ENCODE measurements around the gene DNALI1.
"Not testable (repeated sequence)": the region's sequence is repeated elsewhere in the genome, so short reads cannot be mapped to it uniquely, and the experiment has no call there.

DNALI1 gene

DNA sequence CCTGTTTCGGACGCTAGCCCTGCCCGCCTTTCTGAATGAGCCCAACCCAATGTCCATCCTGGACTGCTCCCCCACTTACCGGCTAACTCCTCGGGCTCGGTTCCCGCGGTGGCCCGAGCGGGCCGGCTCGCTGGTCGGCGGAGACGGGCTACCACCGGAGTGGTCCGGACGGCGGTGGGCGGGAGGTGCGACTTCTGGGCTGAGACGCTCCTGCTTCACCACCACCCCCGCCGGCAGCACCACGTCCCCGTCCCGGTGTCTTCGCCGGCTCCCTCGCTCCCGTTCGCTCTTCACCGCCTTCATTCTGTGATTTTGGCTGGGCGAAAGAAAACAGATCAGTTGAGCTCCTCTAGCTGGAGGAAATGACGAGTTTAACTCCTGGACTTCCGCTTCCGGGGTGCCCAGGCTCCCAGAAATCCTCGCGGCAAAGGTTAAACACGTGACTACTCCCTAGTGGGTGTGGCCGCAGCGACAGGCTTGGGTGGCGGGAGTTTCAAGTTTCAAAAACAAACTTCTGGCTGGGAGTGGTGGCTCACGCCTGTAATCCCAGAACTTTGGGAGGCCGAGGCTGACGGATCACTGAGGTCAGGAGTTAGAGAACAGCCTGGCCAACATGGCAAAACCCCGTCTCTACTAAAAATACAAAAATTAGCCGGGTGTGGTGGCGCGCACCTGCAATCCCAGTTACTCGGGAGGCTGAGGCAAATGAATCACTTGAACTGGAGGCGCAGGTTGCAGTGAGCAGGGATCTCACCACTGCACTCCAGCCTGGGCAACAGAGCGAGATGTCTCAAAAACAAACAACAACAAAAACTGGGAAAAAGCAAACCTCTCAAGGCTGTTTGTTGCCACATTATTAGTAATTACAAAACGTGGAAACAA is 2.6 kb upstream of the DNALI1 start, which contains the start of gene SNIP1:
Gene SNIP1, minus strand, starts transcription at position 367 of the 882 bp plus-strand sequence. Its CDS starts 64 bp downstream, at position 303.
- DNase-seq (ENCODE audit: low read depth, low spot score): peak; percentile 80

DNA sequence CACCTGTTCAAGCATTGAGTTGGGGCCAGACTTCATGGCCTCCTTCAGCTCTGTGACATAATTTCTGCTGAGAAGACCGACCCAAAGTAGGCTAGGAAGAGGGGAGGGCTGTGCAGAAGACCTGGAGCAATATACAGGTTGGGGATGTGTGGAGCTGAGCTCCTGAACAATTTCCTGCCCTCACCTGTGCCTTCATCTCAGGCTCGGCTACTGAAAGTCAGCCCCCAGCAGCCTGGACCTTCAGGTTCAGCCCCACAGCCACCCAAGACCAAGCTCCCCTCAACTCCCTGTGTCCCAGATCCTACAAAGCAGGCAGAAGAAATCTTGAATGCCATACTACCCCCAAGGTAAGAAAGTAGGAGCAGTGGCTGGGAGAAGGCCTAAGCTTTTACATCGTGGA is 662 bp downstream of the DNALI1 start:
- no peak for DNase-seq (ENCODE audit: low read depth, low spot score)

DNA sequence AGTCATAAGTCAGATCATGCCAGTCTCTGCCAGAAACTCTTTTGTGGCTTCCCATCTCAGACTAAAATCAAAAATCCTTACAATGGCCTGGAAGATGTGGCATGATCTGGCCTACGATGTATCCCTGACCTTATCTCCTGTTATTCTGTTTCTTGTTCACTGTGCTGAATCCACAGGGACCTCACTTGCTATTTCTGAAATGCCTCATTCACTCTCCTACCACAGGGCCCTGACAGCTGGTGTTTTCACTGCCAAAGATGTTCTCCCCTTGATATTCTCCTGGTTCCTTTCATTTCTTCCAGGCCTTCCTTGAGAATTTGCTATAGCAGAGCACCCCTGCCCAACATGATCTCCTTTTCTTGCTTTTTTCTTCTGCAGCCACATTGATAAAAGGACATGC is 1.7 kb downstream of the DNALI1 start:
- DNase-seq (ENCODE audit: low read depth, low spot score): no peak

DNA sequence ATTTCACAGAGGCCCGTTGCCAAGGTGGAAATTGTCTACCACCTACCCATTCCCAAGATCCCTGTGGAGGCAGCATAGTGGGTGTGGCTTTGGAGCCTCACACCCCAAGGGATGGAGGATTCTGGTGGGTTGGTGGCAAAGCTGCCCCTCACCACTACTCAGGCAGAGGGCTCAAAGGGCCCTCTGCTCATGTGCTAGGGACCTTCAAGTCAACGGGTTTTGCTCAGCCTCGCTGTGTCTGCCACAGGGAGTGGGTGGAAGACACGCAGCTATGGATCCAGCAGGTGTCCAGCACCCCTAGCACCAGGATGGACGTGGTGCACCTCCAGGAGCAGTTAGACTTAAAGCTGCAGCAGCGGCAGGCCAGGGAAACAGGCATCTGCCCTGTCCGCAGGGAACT is 2.3 kb downstream of the DNALI1 start:
- no peak for DNase-seq (ENCODE audit: low read depth, low spot score)

DNA sequence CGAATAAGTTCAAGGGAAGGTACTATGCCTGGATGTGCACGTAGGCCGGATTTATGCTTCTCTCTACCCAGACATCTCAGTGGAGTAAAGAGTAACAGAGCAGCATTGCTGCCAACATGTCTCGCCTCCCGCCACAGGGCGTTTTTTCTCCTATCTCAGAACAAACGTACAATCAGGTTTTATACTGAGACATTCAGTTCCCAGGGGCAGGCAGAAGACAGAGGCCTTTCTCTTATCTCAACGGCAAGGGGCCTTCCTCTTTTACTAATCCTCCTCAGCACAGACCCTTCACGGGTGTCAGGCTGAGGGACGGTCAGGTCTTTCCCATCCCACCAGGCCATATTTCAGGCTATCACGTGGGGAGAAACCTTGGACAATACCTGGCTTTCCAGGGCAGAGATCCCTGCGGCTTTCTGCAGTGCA is 3.2 kb downstream of the DNALI1 start:
- not testable (repeated sequence) for DNase-seq (ENCODE audit: low read depth, low spot score)

DNA sequence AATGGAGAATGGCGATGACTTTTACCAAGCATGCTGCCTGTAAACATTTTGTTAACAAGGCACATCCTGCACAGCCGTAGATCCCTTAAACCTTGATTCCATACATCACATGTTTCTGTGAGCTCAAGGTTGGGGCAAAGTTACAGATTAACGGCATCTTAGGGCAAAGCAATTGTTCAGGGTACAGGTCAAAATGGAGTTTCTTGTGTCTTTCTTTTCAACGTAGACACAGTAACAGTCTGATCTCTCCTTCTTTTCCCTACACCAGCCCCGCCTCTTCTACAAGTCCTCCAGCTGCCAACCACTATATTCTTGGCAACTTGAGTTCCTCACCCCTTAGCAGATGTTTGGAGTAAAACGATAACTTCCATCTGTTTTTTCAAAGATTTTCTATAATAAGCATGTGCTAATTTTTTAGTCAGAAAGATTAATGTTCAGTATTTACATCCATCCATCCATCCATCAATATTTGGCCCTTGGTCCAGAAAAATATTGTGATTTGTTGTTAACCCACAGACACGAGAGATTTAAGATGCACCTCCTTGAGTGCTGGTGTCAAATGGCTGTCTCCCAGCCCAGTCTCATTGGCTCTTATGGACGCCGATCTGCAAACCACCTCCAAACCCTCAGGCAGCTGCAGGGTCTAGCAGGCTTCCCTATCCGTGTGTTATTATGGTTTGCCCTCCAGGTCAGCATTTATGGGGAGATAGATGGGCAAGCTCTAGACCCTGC is 3.8 kb downstream of the DNALI1 start:
- DNase-seq (ENCODE audit: low read depth, low spot score): no peak

DNA sequence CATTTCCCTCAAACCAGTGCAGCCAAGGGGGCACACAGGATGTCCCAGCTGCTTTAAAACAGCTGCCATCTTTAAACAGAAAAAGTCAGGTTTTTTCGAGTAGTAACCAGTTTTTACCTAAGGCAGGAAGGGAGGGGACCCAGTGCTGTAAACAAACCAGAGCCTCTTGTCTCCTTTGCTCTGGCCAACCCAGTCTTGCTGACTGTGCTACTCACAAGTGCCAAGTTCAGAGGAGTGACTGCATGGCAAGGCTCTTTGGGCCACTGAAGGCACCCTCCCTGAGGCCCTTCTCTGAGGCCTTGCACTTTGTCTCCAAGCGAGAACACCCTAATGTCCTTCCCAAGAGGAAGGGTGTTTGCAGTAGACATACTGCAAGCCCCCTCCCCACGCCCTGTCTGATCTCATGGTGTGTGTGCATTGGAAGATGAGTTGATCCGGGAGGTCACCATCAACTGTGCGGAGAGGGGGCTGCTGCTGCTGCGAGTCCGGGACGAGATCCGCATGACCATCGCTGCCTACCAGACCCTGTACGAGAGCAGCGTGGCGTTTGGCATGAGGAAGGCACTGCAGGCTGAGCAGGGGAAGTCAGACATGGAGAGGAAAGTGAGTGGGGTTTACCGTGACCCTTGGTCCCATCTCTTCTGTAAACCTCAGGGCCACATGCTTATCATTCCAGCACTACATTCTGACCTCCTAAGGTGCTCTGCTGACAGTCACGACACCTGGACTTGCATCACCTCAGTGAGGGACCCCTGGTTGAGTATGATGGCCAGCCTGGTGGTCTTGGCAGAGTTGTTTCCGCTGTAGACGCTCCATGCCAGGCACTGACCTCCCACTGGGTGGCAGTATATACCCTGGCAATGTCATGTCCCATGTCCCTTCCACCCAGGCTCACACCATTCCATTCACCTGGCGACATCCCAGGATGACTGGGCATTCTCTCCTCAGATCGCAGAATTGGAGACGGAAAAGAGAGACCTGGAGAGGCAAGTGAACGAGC is 4.7 kb downstream of the DNALI1 start:
- DNase-seq (ENCODE audit: low read depth, low spot score): no peak

DNA sequence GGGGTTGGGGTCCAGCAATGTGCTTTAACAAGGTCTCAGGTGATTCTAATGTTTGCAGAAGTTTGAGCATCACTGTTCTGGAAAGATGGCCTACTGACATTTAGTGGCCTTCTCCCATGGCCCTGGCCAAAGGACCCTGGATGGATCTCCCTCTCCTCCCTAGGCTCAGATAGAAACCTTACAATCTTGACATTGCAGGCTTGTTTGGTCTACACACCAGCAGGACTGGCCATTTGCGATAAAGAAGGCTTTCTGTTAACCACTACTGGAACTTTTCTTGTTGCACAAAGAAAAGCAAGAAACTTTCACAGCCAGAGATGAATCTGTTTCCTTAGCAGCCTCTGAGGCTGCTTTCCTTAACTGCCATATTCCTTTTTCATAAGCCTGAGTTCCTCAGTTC is 6.2 kb downstream of the DNALI1 start:
- no peak for DNase-seq (ENCODE audit: low read depth, low spot score)

DNA sequence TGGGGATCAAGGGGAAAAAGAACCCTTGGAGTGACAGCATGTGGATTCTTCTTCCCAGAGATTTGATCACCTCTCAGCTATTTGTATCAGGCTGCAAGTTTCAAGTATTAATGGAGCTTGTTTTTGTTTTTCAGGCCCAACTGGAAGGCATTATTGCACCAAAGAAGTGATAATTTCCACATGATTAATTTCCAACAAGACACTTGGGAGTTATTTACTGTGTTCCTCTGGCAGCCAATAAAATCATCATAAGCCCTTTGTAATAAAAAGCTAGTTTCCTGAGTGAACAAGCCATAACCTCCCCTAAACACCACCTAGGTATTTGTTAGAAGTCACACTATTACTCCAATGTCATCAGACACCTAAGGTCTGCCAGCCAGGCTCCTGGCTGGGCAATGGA is 8.2 kb downstream of the DNALI1 start:
- no peak for DNase-seq (ENCODE audit: low read depth, low spot score)

DNA sequence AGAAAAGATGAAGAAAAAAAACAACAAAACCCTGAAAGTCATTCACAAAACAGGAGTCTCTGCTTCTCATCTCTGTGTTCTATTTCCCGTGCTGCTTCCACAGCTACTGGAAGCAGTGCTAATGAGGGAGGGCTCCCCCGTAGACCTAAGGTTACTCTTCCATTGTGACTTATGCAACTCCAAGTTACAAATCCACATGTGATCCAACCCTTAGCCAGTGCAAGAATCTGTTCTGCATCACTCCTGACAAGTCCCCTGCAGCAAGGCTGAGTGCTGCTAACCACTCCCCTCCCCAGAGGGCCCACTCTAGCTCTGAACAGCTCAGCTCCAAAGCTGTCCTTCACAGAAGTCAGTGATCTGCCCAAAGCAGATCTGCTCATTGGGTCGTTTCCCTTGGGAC is 10.3 kb downstream of the DNALI1 start:
- DNase-seq (ENCODE audit: low read depth, low spot score): no peak

DNA sequence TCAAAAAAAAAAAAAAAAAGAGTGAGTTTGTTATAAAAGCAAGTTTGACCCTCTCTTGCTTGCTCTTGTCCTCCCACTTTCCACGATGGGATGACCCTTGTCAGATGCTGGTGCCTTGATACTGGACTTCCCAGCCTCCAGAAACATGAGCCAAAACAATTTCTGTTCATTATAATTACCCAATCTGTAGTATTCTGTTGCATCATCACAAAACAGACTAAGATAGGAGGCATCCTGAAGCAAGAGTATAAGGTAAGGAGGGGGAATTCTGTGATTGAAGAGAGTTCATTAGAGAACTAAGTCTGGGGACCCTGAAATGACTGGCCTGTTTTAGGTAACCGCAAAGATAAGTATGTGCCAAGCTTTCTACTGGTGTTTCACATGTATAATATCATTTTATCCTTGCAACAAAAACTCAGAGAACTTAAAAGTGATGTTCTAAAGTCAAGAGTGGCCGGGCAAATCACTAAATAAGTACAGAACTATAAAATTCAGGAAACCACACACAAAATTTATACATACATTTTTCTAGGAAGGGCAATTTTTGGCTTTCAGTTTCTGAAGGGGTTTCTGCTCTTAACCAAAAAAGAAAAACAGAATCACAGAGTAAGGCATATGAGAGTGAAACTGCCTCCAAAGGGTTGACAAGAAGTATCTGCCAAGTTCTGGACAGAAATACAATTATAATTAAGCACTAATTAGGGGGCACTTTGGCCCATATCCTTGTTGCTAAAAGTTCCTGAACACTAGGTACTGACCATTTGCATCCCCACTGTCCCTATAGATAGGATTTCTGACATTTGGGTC is 14.0 kb downstream of the DNALI1 start:
- no peak for DNase-seq (ENCODE audit: low read depth, low spot score)

DNA sequence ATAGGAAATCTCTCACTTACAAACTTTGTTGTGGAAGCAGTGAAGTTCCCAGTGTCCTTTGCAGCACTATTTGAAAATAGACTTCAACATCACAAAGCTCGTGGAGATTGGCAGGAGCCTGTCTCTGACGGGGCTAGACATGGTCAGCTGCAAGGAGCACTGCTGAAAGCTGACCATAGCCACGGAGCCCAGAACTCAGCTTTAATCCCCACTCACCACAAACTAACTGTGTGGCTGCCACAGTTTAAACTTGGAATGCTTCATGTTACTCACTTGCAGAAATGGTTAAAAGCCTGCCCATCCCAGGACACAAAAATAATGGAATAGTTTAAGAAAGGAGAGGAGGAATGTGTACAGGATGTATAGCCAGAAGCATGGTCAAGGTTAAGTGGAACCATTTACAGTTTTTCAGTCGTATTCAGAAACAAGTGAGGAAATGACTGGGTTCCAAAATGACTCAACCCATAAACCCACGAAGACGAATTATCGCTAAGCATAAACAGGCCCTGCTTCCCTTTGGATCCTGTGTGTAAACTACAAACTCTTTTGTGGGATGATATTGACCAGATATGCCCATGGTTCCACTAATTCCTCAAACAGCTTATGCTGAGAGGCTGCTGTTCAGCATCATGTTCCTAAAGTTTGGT is 18.2 kb downstream of the DNALI1 start:
- no peak for DNase-seq (ENCODE audit: low read depth, low spot score)

DNA sequence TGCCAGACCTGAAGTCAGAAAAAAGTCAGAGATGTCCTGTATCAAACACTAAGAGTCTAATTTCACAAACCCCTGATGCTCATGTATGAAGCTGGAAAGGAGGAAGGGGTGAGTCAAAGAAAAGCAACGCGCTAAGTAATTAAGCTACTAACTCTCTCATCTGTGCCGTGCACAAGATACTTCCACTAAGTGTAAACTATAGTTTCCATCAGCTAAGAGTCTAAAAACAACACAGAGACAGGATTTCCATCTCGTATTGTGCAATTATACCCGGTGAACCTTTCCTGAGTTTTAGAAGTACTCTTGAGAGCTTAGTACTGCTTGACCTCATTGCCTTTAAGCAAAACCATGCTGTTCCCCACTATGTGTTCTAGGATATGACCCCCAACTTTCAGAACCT is 19.0 kb downstream of the DNALI1 start:
- no peak for DNase-seq (ENCODE audit: low read depth, low spot score)

DNA sequence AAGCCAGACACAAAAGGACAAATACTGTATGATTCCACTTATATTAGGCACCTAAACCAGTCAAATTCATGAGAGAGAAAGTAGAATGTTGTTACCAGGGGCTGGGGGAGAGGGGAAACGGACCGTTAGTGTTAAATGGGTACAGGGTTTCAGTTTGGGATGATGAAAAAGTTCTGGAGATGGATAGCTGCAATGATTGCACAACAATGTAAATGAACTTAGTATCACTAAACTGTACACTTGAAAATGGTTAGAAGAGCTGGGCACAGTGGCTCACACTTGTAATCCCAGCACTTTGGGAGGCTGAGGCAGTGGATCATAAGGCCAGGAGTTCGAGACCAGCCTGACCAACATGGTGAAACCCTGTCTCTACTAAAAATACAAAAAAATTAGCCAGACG is 27.8 kb downstream of the DNALI1 start:
- DNase-seq (ENCODE audit: low read depth, low spot score): not testable (repeated sequence)

DNA sequence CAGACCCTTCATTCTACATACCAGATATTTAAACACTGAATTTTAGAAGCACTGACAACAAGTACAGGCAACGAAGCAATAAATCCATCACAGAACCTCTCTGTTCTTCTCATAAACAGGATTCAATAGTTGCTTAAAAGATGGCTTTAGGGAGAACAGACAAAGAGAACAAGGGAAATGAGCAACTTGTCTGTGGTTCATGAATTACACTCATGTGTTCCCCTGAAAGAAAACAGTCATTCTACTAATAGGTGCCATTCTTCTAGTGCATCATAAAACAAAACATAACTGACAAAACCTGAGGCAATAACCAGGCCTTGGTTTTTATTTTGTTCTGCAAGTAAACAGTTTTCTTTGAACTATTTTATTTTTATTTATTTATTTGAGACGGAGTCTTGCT is 32.2 kb downstream of the DNALI1 start:
- DNase-seq (ENCODE audit: low read depth, low spot score): no peak

DNA sequence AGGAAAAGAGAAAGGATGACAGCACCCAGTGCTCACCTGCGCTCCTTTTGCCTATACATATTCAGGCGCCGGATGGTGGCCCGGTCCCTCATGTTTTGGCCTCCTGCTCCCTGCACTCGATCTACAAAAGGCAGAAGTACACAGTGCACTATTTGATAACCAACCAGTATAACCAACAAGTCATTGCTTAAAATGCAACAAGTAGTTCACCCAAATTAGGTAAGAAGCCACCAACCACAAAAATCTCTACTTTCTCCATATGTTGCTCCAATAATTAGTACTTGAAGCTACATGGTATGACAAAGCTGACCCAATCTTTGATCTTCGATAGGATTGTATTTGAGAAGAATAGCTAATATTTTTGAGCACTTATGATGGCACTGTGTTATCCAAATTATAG is 37.0 kb downstream of the DNALI1 start:
- no peak for DNase-seq (ENCODE audit: low read depth, low spot score)

DNA sequence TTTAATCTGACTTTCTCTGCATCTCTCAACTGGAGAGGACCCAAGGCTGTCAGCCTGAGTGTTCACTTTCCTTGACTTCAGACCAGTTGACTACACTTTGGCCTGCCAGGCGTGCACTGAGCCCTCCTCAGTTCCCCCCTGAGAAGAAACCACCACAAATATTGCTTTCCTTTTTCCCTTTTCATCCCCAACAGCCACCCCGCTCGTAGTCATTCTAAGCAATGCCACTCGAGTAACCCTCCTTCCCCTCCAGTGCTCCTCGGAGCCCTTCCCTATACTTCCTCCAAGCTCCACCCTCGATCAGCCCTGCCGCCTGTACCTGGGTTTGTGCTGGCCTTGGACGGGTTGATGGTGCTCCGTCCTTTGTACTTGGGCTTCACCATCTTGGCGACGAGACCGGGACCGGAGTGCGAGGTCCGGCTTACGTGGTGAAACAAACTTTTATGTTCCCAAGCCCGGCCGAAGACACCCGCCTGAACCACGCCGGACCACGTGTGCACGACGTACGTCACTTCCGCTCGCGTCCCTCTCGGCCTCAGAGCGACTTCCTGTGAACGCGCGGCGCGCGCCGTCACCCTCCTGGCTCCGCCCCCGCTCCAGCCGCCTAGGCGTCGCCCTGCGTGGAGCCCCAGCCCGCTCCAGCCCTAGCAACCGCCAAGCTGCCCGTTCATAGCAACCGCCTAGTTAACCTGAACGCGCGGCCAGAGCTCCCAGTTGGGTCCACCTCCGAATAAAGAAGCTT is 38.9 kb downstream of the DNALI1 start, which contains the start of gene GNL2:
Gene GNL2, minus strand, starts transcription at position 498 of the 742 bp plus-strand sequence. Its CDS starts 115 bp downstream, at position 383.
- peak; percentile 85 for DNase-seq (ENCODE audit: low read depth, low spot score)

DNA sequence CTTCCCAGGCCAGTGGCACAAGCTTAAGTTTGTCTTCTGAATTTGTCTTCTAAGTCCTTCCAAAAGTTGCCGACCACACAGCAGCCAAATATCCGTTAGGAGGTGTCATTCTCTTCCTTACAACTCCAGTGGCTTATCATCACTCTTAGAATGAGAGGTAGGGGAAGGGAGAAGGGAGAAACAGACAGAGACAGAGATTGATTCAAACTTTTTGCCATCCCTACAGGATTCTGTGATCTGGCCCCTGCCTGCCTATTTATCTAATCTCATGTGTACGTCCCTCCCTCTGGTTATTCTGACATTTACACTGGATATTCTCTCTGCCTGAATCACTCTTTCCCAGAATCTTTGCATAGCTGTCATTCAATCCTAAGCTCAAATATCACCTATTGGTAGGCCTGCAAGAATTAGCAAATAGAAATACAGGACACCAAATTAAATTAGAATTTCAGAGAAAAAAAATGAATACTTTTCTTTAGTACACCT is 39.5 kb downstream of the DNALI1 start:
- no peak for DNase-seq (ENCODE audit: low read depth, low spot score)

DNA sequence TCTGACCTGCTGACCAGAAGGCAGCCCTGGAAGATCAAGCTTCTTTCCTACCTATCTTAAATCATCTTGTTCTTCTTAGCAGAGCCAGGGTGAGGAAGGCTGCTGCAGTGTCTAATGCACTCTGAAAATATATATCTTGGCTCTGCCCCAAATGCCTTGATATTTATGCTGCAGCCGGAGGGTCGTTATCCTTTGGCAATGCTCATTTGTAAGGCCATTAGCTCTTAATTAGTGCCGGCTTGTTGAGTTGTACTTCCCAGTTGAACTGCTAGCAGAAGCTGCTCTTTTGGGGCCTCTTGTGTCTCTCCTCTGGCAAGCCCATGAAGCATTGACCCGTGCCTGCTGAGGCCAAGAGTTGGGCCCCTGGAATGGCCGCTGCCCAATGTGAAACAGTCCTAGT is 43.2 kb downstream of the DNALI1 start:
- no peak for DNase-seq (ENCODE audit: low read depth, low spot score)
